CD14-positive monocyte (primary cell): ENCODE measurements around the gene GADD45GIP1. TPM values are rescaled to one million over a fixed set of nuclear protein-coding genes. Genes with fewer than 3 reads are reported as not detected.
A peak's percentile ranks its signal among the peaks of the same experiment; 100 is the strongest.

Source experiments
- DNase-seq, 3 donors: peaks; one replicate each; pipeline ENCODE4 v3.0.0-alpha.2; 2011 to 2022
- H2AFZ ChIP-seq: 2 replicates; pipeline ENCODE4 v1.6.0; 2012; ENCODE audit warnings: mild to moderate bottlenecking, low read depth, low read length, inconsistent platforms; ENCODE audit not compliant: insufficient read depth, poor library complexity, severe bottlenecking
- H3K27ac ChIP-seq, 2 donors: 1 replicate in 1 of 2; 2 replicates in 1 of 2; pipeline ENCODE4 v1.5.1; 2012 to 2013; ENCODE audit warnings: low read length in 2 of 2, control low read depth in 1 of 2, inconsistent platforms in 1 of 2, low read depth in 1 of 2, mild to moderate bottlenecking in 1 of 2
- H3K27me3 ChIP-seq, 2 donors: one replicate each; pipeline versions ENCODE4 v1.6.0 to v1.6.1; 2011 to 2013; ENCODE audit warnings: low read length in 2 of 2; ENCODE audit not compliant: control insufficient read depth in 2 of 2, insufficient read depth in 2 of 2
- H3K36me3 ChIP-seq, 2 donors: replicated peaks in 1 of 2; 1 replicate in 1 of 2; 2 replicates in 1 of 2; pipeline versions ENCODE4 v1.5.1 to v1.6.1; 2012 to 2013; ENCODE audit warnings: low read length in 2 of 2, control low read depth in 1 of 2, inconsistent platforms in 1 of 2, mild to moderate bottlenecking in 1 of 2; ENCODE audit not compliant: insufficient read depth in 2 of 2, control insufficient read depth in 1 of 2
- H3K4me1 ChIP-seq, 2 donors: 1 replicate in 1 of 2; 2 replicates in 1 of 2; pipeline versions ENCODE4 v1.5.1 to v1.6.1; 2012 to 2013; ENCODE audit warnings: low read length in 2 of 2, control low read depth in 1 of 2, inconsistent platforms in 1 of 2, mild to moderate bottlenecking in 1 of 2, moderate library complexity in 1 of 2; ENCODE audit not compliant: insufficient read depth in 2 of 2, control insufficient read depth in 1 of 2
- H3K4me2 ChIP-seq: replicated peaks from 2 replicates; pipeline ENCODE3; 2012; ENCODE audit warnings: low read length, moderate library complexity, mild to moderate bottlenecking; ENCODE audit not compliant: poor library complexity, severe bottlenecking; ENCODE audit errors: extremely low read depth
- H3K4me3 ChIP-seq, 3 experiments: fragments of 200-600 bp in 1 of 3; sonication (generic) in 1 of 3; replicated peaks in 1 of 3; 1 replicate in 2 of 3; 2 replicates in 1 of 3; pipeline ENCODE4 v1.5.1; 2011 to 2013; ENCODE audit warnings: low read length in 3 of 3, mild to moderate bottlenecking in 3 of 3, control low read depth in 2 of 3, low read depth in 2 of 3, inconsistent platforms in 1 of 3, moderate library complexity in 1 of 3
- H3K79me2 ChIP-seq: 2 replicates; pipeline ENCODE4 v1.6.0; 2012; ENCODE audit warnings: mild to moderate bottlenecking, control low read depth, inconsistent platforms, low read length, moderate library complexity; ENCODE audit not compliant: insufficient read depth
- H3K9ac ChIP-seq: 2 replicates; pipeline ENCODE4 v1.6.0; 2017; ENCODE audit warnings: low read length, mild to moderate bottlenecking; ENCODE audit not compliant: insufficient read depth, poor library complexity, severe bottlenecking
- H3K9me3 ChIP-seq, 2 donors: replicated peaks in 1 of 2; 1 replicate in 1 of 2; 2 replicates in 1 of 2; pipeline versions ENCODE4 v1.5.1 to v1.6.1; 2012 to 2013; ENCODE audit warnings: low read length in 2 of 2, control low read depth in 1 of 2; ENCODE audit not compliant: control insufficient read depth in 1 of 2, insufficient read depth in 1 of 2
- H4K20me1 ChIP-seq: 2 replicates; pipeline ENCODE4 v1.6.0; 2012; ENCODE audit warnings: mild to moderate bottlenecking, low read length, control low read depth, moderate library complexity; ENCODE audit not compliant: insufficient read depth
- H3K27ac Mint-ChIP-seq, 7 donors: one replicate each; pipeline ENCODE4 v1.8.0; 2020; ENCODE audit warnings: mild to moderate bottlenecking in 7 of 7, mixed read lengths in 7 of 7, moderate library complexity in 6 of 7, inconsistent platforms in 2 of 7
- H3K27me3 Mint-ChIP-seq, 3 donors: one replicate each; pipeline ENCODE4 v1.8.0; 2021 to 2022; ENCODE audit warnings: low read depth in 3 of 3, mild to moderate bottlenecking in 3 of 3, mixed read lengths in 3 of 3, moderate library complexity in 3 of 3, inconsistent platforms in 1 of 3
- H3K36me3 Mint-ChIP-seq, 2 donors: one replicate each; pipeline ENCODE4 v1.8.0; 2020; ENCODE audit warnings: mixed read lengths in 2 of 2, inconsistent platforms in 1 of 2, mild to moderate bottlenecking in 1 of 2
- H3K4me1 Mint-ChIP-seq: one replicate; pipeline ENCODE4 v1.8.0; 2020; ENCODE audit warnings: mild to moderate bottlenecking, mixed read lengths
- H3K4me3 Mint-ChIP-seq, 2 donors: one replicate each; pipeline ENCODE4 v1.8.0; 2020; ENCODE audit warnings: mild to moderate bottlenecking in 2 of 2, mixed read lengths in 2 of 2, moderate library complexity in 1 of 2
- H3K9me3 Mint-ChIP-seq, 7 donors: one replicate each; pipeline ENCODE4 v1.8.0; 2020 to 2022; ENCODE audit warnings: mixed read lengths in 7 of 7, mild to moderate bottlenecking in 6 of 7, moderate library complexity in 6 of 7, inconsistent platforms in 2 of 7
- CTCF ChIP-seq: fragments of 200-600 bp; IDR thresholded peaks from one replicate; pipeline ENCODE4 v1.8.0; 2022; ENCODE audit warnings: antibody characterized with exemption, mild to moderate bottlenecking
- WGBS: methylation state at CpG from one replicate; pipeline ENCODE4 v1.1.5; 2013; ENCODE audit warnings: missing lambda C conversion rate; ENCODE audit not compliant: insufficient coverage; 5-methylcytosine and 5-hydroxymethylcytosine counted together
- intact Hi-C, 2 donors: fragments of 100-400 bp; cut with micrococcal nuclease; formaldehyde crosslinking; loops; one replicate each; pipeline versions ENCODE4 v1.15.0 to v1.15.1; 2023
- polyA minus RNA-seq: library from RNA; depleted of rRNA, polyadenylated mRNA; stranded (reverse); fragments of >200 nt; gene quantifications from 2 replicates; pipeline ENCODE4 v1.2.3, GENCODE V29; 2012
- polyA plus RNA-seq, 3 donors: library from polyadenylated mRNA; depleted of rRNA in 1 of 3; unstranded in 2 of 3; stranded (reverse) in 1 of 3; fragments of 300-500 nt in 2 of 3; fragments of >200 nt in 1 of 3; fragmentation: Illumina TruSeq in 2 of 3; gene quantifications; 1 replicate in 2 of 3; 2 replicates in 1 of 3; pipeline ENCODE4 v1.2.3, GENCODE V29; 2012 to 2021
- total RNA-seq, 12 experiments: library from RNA in 1 of 12; stranded (reverse) in 1 of 12; fragments of 120-200 nt in 1 of 12; gene quantifications; one replicate each; pipeline ENCODE4 v1.2.4 and lab custom pipeline; 2013 to 2026; ENCODE audit warnings: mixed read lengths in 6 of 12, inconsistent platforms in 1 of 12

Gene GADD45GIP1
- 8.7 TPM for total RNA-seq (2013)
- 10 to 100 TPM in 2 of 3 donors, 1 to 10 TPM in 1; 8.3 to 42.4 (median 31.6) TPM for polyA plus RNA-seq
- polyA minus RNA-seq: 7.1 and 14.2 TPM in 2 replicates
- 6.2 to 20.0 (median 9.2) reads per million in 11 experiments for total RNA-seq (lab: John Stamatoyannopoulos, UW)

GRCh38 chr19:12956446-12957388, at the start of gene GADD45GIP1:
TSS of gene GADD45GIP1 (minus strand) at chr19:12957223. CDS start at chr19:12957212, 11 bp downstream.
- intact Hi-C loops: no loop called here
- no peaks in the 10 kb centered on the region for H3K9me3 Mint-ChIP-seq
- Histone ChIP-seq H3K36me3 (peaks cover 15 to 28% of the 10 kb centered on the region in 2 donors), H3K9me3 (no peaks in the 10 kb centered on the region), H3K4me2 (peak within 1 kb of the TSS; percentile 92), H3K9ac (peak within 1 kb of the TSS; percentile 85), H4K20me1 (no peaks in the 10 kb centered on the region), H3K4me3 (peak within 1 kb of the TSS; percentile 70 to 88 (median 84)), H3K27me3 (no peaks in the 10 kb centered on the region), H2AFZ (peak within 1 kb of the TSS; percentile 85), H3K4me1 (peaks cover 31 to 45% of the 10 kb centered on the region in 2 donors), H3K27ac (peak within 1 kb of the TSS; percentile 41 to 85), H3K79me2 (peaks cover 46% of the 10 kb centered on the region)
- DNase-seq: peak; percentile 66 to 69 (median 69)
- peaks cover 44% of the 10 kb centered on the region for H3K4me1 Mint-ChIP-seq
- peak within 1 kb of the TSS; percentile 81 to 87 for H3K4me3 Mint-ChIP-seq
- peaks cover 13 to 27% of the 10 kb centered on the region in 2 donors for H3K36me3 Mint-ChIP-seq
- WGBS: 4% methylated on average over 70 of the region's 84 CpGs
- peaks cover 0 to 3% (median 1%) of the 10 kb centered on the region in 3 donors for H3K27me3 Mint-ChIP-seq
- no peak for TF ChIP-seq CTCF
- H3K27ac Mint-ChIP-seq: peak within 1 kb of the TSS; percentile 72 to 91 (median 83)

- Histone ChIP-seq H3K4me2 (no peak overlapping the region), H3K9me3 (peaks cover 0 to 8% of the 10 kb centered on the region in 2 donors), H3K36me3 (no peaks in the 10 kb centered on the region), H3K4me3 (no peak overlapping the region), H3K27ac (no peak overlapping the region), H3K27me3 (peaks cover 16 to 28% of the 10 kb centered on the region in 2 donors), H3K4me1 (no peaks in the 10 kb centered on the region), H3K79me2 (no peaks in the 10 kb centered on the region), H2AFZ (no peak overlapping the region), H3K9ac (no peak overlapping the region), H4K20me1 (peaks cover 26% of the 10 kb centered on the region)
- Mint-ChIP-seq H3K27ac (no peak overlapping the region), H3K4me1 (peaks cover 2% of the 10 kb centered on the region), H3K36me3 (peaks cover 3 to 6% of the 10 kb centered on the region in 2 donors), H3K27me3 (peaks cover 23 to 31% (median 29%) of the 10 kb centered on the region in 3 donors), H3K4me3 (no peak overlapping the region), H3K9me3 (peaks cover 0 to 4% (median 0%) of the 10 kb centered on the region in 7 donors)
- TF ChIP-seq CTCF: no peak
- no peak for DNase-seq
- intact Hi-C loops: no loop called here
- 94% methylated on average over 4 of the region's 12 CpGs for WGBS
Measured at GRCh38 chr19:13005861-13006370, 48.9 kb upstream of the GADD45GIP1 start.
